ENCODE measurements around the gene TAC4. TPM values are rescaled to one million over a fixed set of nuclear protein-coding genes. Genes with fewer than 3 reads are reported as not detected.

The TAC4 gene
- total RNA-seq, 1 donor from 2014 or later, result not detected

DNA sequence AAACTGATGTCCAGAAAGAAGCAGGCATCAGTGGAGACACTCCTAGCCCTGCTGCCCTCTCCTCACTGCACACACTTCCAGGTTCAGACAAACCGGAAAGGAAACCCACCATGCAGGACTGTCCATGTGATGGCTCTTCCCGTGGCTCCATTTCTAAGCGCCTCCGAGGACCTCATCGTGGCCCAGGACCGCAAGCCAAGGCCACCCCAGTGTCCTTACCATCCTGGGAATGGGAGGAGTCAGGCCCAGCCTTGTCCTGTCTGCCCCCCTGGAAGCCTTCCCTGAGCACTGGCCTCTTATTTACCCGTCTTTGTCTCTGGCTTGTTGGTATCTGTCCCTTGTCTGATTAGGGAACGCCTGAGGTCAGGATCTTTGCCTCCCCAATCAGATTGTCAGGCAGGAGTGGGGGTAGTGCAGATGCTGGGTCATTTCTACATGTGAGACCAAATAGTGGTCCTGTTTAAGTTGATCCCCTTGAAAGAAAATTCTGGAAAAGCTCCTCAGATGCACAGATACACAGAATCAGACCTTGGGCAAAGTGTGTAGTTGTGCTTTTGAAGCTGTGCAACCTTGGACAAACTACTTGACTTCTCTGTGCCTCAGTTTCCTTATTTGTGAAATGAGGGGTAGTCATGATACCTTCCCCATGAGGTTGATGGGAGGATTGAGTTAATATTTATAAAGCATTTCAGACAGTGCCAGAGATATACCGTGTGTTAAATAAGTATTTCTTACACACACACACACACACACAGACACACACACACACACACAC, 744 bp downstream of the TAC4 start:
- peaks cover 15% of the 10 kb centered on the region for H3K27me3 Mint-ChIP-seq (ENCODE audit: unreplicated experiment)
- TF ChIP-seq, protein P1, sequence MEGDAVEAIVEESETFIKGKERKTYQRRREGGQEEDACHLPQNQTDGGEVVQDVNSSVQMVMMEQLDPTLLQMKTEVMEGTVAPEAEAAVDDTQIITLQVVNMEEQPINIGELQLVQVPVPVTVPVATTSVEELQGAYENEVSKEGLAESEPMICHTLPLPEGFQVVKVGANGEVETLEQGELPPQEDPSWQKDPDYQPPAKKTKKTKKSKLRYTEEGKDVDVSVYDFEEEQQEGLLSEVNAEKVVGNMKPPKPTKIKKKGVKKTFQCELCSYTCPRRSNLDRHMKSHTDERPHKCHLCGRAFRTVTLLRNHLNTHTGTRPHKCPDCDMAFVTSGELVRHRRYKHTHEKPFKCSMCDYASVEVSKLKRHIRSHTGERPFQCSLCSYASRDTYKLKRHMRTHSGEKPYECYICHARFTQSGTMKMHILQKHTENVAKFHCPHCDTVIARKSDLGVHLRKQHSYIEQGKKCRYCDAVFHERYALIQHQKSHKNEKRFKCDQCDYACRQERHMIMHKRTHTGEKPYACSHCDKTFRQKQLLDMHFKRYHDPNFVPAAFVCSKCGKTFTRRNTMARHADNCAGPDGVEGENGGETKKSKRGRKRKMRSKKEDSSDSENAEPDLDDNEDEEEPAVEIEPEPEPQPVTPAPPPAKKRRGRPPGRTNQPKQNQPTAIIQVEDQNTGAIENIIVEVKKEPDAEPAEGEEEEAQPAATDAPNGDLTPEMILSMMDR (IDR thresholded peaks at IDR 0.05; ENCODE audit: partially characterized antibody, unreplicated experiment), result no peak
- H3K9me3 Mint-ChIP-seq (ENCODE audit: unreplicated experiment), result no peaks in the 10 kb centered on the region
- no peak overlapping the region for H3K4me3 Mint-ChIP-seq (ENCODE audit: unreplicated experiment)
- H3K36me3 Mint-ChIP-seq (ENCODE audit: unreplicated experiment), result no peaks in the 10 kb centered on the region
- DNase-seq, result no peak
- H3K27ac Mint-ChIP-seq (ENCODE audit: unreplicated experiment), result no peak overlapping the region
- peaks cover 11% of the 10 kb centered on the region for H3K4me1 Mint-ChIP-seq (ENCODE audit: low read depth, unreplicated experiment)

GRCh38 chr17:49845321-49845720, 2.5 kb downstream of the TAC4 start:
- no peak overlapping the region for H3K4me3 Mint-ChIP-seq (ENCODE audit: unreplicated experiment)
- TF ChIP-seq, protein P1 (IDR thresholded peaks at IDR 0.05; ENCODE audit: partially characterized antibody, unreplicated experiment), result no peak
- H3K9me3 Mint-ChIP-seq (ENCODE audit: unreplicated experiment), result no peaks in the 10 kb centered on the region
- H3K27ac Mint-ChIP-seq (ENCODE audit: unreplicated experiment), result no peak overlapping the region
- H3K4me1 Mint-ChIP-seq (ENCODE audit: low read depth, unreplicated experiment), result peaks cover 9% of the 10 kb centered on the region
- no peak for DNase-seq
- no peaks in the 10 kb centered on the region for H3K36me3 Mint-ChIP-seq (ENCODE audit: unreplicated experiment)
- peaks cover 7% of the 10 kb centered on the region for H3K27me3 Mint-ChIP-seq (ENCODE audit: unreplicated experiment)

DNA sequence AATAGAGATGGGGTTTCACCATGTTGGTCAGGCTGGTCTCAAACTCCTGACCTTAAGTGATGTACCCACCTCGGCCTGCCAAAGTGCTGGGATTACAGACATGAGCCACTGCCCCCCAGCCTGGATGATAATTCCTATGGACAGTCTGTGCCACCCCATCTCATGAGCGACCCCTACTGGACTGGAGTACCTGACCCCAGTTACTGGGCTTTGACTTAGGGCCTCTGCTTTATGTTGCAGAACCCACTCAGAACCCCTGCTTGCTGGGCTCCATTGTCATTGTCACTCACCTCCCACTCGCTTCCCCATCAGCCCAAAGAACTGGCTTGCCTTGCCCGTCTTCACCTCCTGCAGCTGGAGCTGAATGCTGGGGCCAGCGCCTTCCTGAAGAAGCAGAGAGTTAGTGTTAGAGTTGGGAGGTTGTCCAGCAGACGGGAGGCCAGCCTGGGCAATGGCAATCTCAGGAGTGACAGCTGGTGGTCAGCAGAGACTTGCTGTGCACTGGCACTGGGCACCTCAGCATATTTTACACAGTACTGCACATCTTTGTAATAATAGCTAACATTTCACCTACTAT, 4.0 kb downstream of the TAC4 start:
- Mint-ChIP-seq H3K36me3 (ENCODE audit: unreplicated experiment) (no peaks in the 10 kb centered on the region), H3K27me3 (ENCODE audit: unreplicated experiment) (peaks cover 5% of the 10 kb centered on the region), H3K4me3 (ENCODE audit: unreplicated experiment) (no peak overlapping the region), H3K27ac (ENCODE audit: unreplicated experiment) (no peak overlapping the region), H3K4me1 (ENCODE audit: low read depth, unreplicated experiment) (peaks cover 7% of the 10 kb centered on the region), H3K9me3 (ENCODE audit: unreplicated experiment) (no peaks in the 10 kb centered on the region)
- DNase-seq, result no peak
- TF ChIP-seq, protein P1 (IDR thresholded peaks at IDR 0.05; ENCODE audit: partially characterized antibody, unreplicated experiment), result no peak

DNA sequence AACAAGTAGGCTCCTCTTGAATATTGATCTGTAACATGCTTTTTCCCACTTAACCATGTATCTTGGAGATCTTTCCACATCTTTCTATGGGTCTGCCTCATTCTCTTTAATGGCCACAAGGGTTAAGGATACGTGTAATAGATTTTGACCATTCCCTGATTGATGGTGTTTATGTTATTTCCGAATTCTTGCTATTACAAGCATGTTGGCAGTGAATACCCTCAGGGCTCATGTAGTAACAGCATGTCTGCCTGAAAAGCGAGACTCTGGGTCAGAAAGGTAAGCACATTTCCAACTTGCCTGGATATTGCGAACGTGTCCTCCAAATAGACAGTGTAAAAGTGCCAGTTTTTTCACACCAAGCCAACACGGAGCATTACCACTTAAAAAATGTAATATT, 5.0 kb downstream of the TAC4 start:
- H3K4me3 Mint-ChIP-seq (ENCODE audit: unreplicated experiment), result no peak overlapping the region

More for the DNA sequence above, 5.0 kb downstream of the TAC4 start:
- peaks cover 1% of the 10 kb centered on the region for H3K9me3 Mint-ChIP-seq (ENCODE audit: unreplicated experiment)
- TF ChIP-seq, protein P1 (IDR thresholded peaks at IDR 0.05; ENCODE audit: partially characterized antibody, unreplicated experiment), result no peak
- H3K27ac Mint-ChIP-seq (ENCODE audit: unreplicated experiment), result no peak overlapping the region
- no peak for DNase-seq
- H3K27me3 Mint-ChIP-seq (ENCODE audit: unreplicated experiment), result peaks cover 3% of the 10 kb centered on the region
- H3K36me3 Mint-ChIP-seq (ENCODE audit: unreplicated experiment), result no peaks in the 10 kb centered on the region
- peaks cover 2% of the 10 kb centered on the region for H3K4me1 Mint-ChIP-seq (ENCODE audit: low read depth, unreplicated experiment)

All from glutamatergic neuron (in vitro differentiated cells).